Mesendoderm (in vitro differentiated cells): ENCODE data around the gene DEAF1.
A peak's percentile ranks its signal among the peaks of the same experiment; 100 is the strongest.

Experiments
- DNase-seq: peaks from one replicate; pipeline ENCODE4 v3.0.0; 2013
- H2AK5ac ChIP-seq: 2 replicates; pipeline ENCODE4 v1.6.1; 2013; ENCODE audit warnings: low read length, inconsistent platforms
- H2BK120ac ChIP-seq: 2 replicates; pipeline ENCODE4 v1.6.1; 2013; ENCODE audit warnings: low read depth, mild to moderate bottlenecking, low read length, moderate library complexity, mixed read lengths
- H2BK15ac ChIP-seq: replicated peaks from 2 replicates; pipeline ENCODE4 v1.6.1; 2013; ENCODE audit warnings: low read depth, mild to moderate bottlenecking, moderate library complexity
- H2BK5ac ChIP-seq: 2 replicates; pipeline ENCODE4 v1.6.1; 2013; ENCODE audit warnings: low read length, inconsistent platforms
- H3K18ac ChIP-seq: 2 replicates; pipeline ENCODE4 v1.6.1; 2013; ENCODE audit warnings: mild to moderate bottlenecking, low read length, mixed read lengths
- H3K23ac ChIP-seq: one replicate; pipeline ENCODE4 v1.6.1; 2013; ENCODE audit warnings: low read length
- H3K27ac ChIP-seq: 2 replicates; pipeline ENCODE4 v1.5.1; 2013; ENCODE audit warnings: low read depth, mild to moderate bottlenecking, inconsistent platforms, low read length, moderate library complexity
- H3K27me3 ChIP-seq: 2 replicates; pipeline ENCODE4 v1.6.1; 2013; ENCODE audit warnings: low read length, control low read depth, mild to moderate bottlenecking, inconsistent platforms; ENCODE audit not compliant: insufficient read depth, poor library complexity
- H3K36me3 ChIP-seq: 2 replicates; pipeline ENCODE4 v1.6.1; 2013; ENCODE audit warnings: low read length, inconsistent platforms; ENCODE audit not compliant: control insufficient read depth, insufficient read depth
- H3K4ac ChIP-seq: one replicate; pipeline ENCODE4 v1.6.1; 2013; ENCODE audit warnings: low read depth, mild to moderate bottlenecking, low read length, moderate library complexity
- H3K4me1 ChIP-seq: 2 replicates; pipeline ENCODE4 v1.6.1; 2013; ENCODE audit warnings: low read depth, low read length, inconsistent platforms; ENCODE audit not compliant: control insufficient read depth
- H3K4me2 ChIP-seq: 2 replicates; pipeline ENCODE4 v1.6.1; 2013; ENCODE audit warnings: low read length
- H3K4me3 ChIP-seq: 2 replicates; pipeline ENCODE4 v1.5.1; 2013; ENCODE audit warnings: mild to moderate bottlenecking, low read length
- H3K56ac ChIP-seq: one replicate; pipeline ENCODE4 v1.6.1; 2013; ENCODE audit warnings: low read length
- H3K79me1 ChIP-seq: 2 replicates; pipeline ENCODE4 v1.6.1; 2013; ENCODE audit warnings: low read length, inconsistent platforms
- H3K79me2 ChIP-seq: 2 replicates; pipeline ENCODE4 v1.6.1; 2013; ENCODE audit warnings: mild to moderate bottlenecking, low read length; ENCODE audit not compliant: control insufficient read depth, insufficient read depth
- H3K9ac ChIP-seq: 2 replicates; pipeline ENCODE4 v1.6.1; 2013; ENCODE audit warnings: low read length, inconsistent platforms
- H4K5ac ChIP-seq: one replicate; pipeline ENCODE4 v1.6.1; 2013; ENCODE audit warnings: low read length
- H4K8ac ChIP-seq: one replicate; pipeline ENCODE4 v1.6.1; 2013; ENCODE audit warnings: low read depth, mild to moderate bottlenecking, control low read depth, low read length, moderate library complexity
- WGBS: extraction: QIAGEN DNeasy Blood & Tissue Kit; methylation state at CpG from one replicate; pipeline ENCODE4 v1.1.7; 2013; ENCODE audit warnings: low lambda C conversion rate, missing lambda C conversion rate; ENCODE audit not compliant: insufficient coverage; ENCODE audit errors: extremely low coverage; 5-methylcytosine and 5-hydroxymethylcytosine counted together

The DEAF1 gene

DNA sequence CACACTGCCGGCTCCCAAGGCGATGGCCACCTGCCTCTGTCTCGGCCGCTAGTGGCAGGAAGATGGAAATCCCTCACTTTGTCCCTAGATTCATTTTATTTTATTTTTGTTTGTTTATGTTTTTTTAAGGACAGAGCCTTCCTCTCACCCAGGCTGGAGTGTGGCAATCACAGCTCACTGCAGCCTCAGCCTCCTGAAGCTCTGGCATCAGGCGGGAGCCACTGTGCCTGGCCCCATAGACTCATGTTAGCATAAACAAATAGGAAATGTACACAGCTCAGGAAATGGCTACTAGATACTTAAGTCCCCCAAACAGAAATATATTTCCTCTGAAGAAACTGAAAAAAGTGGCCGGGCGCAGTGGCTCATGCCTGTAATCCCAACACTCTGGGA lies 4.1 kb upstream of the DEAF1 start:
- H3K79me1 ChIP-seq, result no peaks in the 10 kb centered on the region
- no peak overlapping the region for H3K9ac ChIP-seq
- H3K79me2 ChIP-seq, result peaks cover 2% of the 10 kb centered on the region
- no peak overlapping the region for H3K4me2 ChIP-seq
- no peaks in the 10 kb centered on the region for H3K27me3 ChIP-seq
- H3K36me3 ChIP-seq, result no peaks in the 10 kb centered on the region
- H3K4ac ChIP-seq, result no peak overlapping the region
- no peak overlapping the region for H2AK5ac ChIP-seq
- WGBS, result no CpG with 5 or more reads among the region's 7 CpGs
- DNase-seq, result no peak
- H4K8ac ChIP-seq, result no peak overlapping the region
- H3K4me3 ChIP-seq, result no peak overlapping the region
- no peaks in the 10 kb centered on the region for H3K4me1 ChIP-seq
- no peak overlapping the region for H2BK120ac ChIP-seq
- no peak overlapping the region for H2BK15ac ChIP-seq
- H3K27ac ChIP-seq, result no peak overlapping the region
- H3K18ac ChIP-seq, result no peak overlapping the region
- no peak overlapping the region for H2BK5ac ChIP-seq
- no peak overlapping the region for H4K5ac ChIP-seq
- H3K23ac ChIP-seq, result no peak overlapping the region
- H3K56ac ChIP-seq, result no peak overlapping the region

DNA sequence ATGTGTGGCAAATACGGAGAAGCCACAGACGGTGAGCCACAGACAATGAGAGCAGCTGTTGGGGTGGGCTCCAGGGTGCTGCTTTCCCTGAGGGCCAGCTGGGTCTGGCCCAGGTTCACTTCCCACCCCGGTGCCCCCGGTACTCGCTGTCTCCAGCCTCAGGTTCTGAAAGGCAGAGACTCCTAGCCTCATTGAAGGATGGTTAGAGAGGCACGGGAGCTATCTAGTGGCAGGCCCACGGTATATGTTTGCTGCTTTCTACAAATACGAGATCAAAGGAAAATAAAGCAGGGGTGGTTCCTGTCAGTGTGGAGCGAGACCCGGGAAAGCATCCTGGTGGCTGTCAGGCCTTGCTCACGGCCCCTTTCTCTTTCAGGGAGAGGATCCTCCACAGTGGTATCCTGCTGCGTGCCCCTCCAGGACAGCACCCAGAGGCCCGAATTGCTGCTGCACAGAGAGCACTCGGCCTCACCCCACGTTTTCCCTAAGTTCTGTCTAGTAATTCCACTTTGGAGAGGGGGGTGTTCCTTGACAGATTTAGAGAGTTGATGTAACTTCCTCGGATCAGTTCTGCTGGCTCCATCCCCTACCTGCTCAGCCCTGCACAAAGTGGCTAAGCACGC lies 3.6 kb upstream of the DEAF1 start:
- H3K56ac ChIP-seq, result no peak overlapping the region
- no peak overlapping the region for H3K27ac ChIP-seq
- no peaks in the 10 kb centered on the region for H3K36me3 ChIP-seq
- H3K79me1 ChIP-seq, result no peaks in the 10 kb centered on the region
- peaks cover 6% of the 10 kb centered on the region for H3K79me2 ChIP-seq
- H4K5ac ChIP-seq, result no peak overlapping the region
- H2BK15ac ChIP-seq, result no peak overlapping the region
- no peak overlapping the region for H3K4ac ChIP-seq
- H2BK120ac ChIP-seq, result no peak overlapping the region
- no peak overlapping the region for H3K4me3 ChIP-seq
- H3K23ac ChIP-seq, result no peak overlapping the region
- H3K4me1 ChIP-seq, result no peaks in the 10 kb centered on the region
- no peaks in the 10 kb centered on the region for H3K27me3 ChIP-seq
- H2BK5ac ChIP-seq, result no peak overlapping the region
- no peak overlapping the region for H3K4me2 ChIP-seq
- no peak overlapping the region for H4K8ac ChIP-seq
- no CpG with 5 or more reads among the region's 17 CpGs for WGBS
- DNase-seq, result no peak
- H3K9ac ChIP-seq, result no peak overlapping the region
- no peak overlapping the region for H2AK5ac ChIP-seq
- H3K18ac ChIP-seq, result no peak overlapping the region

GRCh38 chr11:697811-698311 lies 2.8 kb upstream of the DEAF1 start:
- H4K8ac ChIP-seq, result no peak overlapping the region
- no peak overlapping the region for H2BK15ac ChIP-seq
- H3K27ac ChIP-seq, result no peak overlapping the region
- H3K4me1 ChIP-seq, result no peaks in the 10 kb centered on the region
- no peak overlapping the region for H2BK120ac ChIP-seq
- H3K79me2 ChIP-seq, result peaks cover 12% of the 10 kb centered on the region
- H4K5ac ChIP-seq, result no peak overlapping the region
- peak overlapping the region; percentile 33 for H3K9ac ChIP-seq
- H3K56ac ChIP-seq, result peak overlapping the region; percentile 63
- no peaks in the 10 kb centered on the region for H3K27me3 ChIP-seq
- peak overlapping the region; percentile 15 for H3K23ac ChIP-seq
- no peak overlapping the region for H3K18ac ChIP-seq
- no peaks in the 10 kb centered on the region for H3K36me3 ChIP-seq
- no peak for DNase-seq
- no peak overlapping the region for H2BK5ac ChIP-seq
- H3K4me2 ChIP-seq, result no peak overlapping the region
- no peak overlapping the region for H3K4me3 ChIP-seq
- WGBS, result no CpG with 5 or more reads among the region's 11 CpGs
- H2AK5ac ChIP-seq, result no peak overlapping the region
- H3K4ac ChIP-seq, result no peak overlapping the region
- H3K79me1 ChIP-seq, result peaks cover 5% of the 10 kb centered on the region

DNA sequence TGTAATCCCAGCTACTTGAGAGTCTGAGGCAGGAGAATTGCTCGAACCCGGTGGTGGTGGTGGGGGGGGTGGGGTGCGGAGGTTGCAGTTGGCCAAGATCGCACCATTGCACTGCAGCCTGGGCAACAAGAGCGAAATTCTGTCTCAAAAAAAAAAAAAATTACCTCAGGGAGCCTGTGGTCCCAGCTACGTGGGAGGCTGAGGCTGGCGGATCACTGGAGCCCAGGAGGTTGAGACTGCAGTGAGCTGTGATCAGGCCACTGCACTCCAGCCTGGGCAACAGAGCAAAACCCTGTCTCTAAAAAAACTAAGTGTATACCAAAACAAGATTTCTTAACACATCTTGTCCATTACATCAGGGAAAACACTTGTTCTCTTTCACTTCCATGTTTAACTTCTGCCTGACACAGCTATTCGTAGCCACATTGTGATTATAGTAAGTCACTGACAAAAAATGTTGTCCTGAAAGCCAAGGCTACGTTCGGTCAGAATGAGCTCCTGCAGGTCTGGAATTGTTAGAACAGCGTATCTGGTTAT lies 2.0 kb upstream of the DEAF1 start:
- no peak overlapping the region for H3K27ac ChIP-seq
- H3K4me3 ChIP-seq, result no peak overlapping the region
- H3K56ac ChIP-seq, result no peak overlapping the region
- H3K18ac ChIP-seq, result no peak overlapping the region
- no peak overlapping the region for H3K9ac ChIP-seq
- H3K4me1 ChIP-seq, result no peaks in the 10 kb centered on the region
- no peak overlapping the region for H2BK15ac ChIP-seq
- no peak overlapping the region for H4K5ac ChIP-seq
- H2BK5ac ChIP-seq, result no peak overlapping the region
- H3K23ac ChIP-seq, result no peak overlapping the region
- no peak overlapping the region for H3K4ac ChIP-seq
- no peak for DNase-seq
- WGBS, result no CpG with 5 or more reads among the region's 11 CpGs
- peaks cover 18% of the 10 kb centered on the region for H3K79me2 ChIP-seq
- H2AK5ac ChIP-seq, result no peak overlapping the region
- H2BK120ac ChIP-seq, result no peak overlapping the region
- no peak overlapping the region for H3K4me2 ChIP-seq
- no peaks in the 10 kb centered on the region for H3K36me3 ChIP-seq
- peaks cover 7% of the 10 kb centered on the region for H3K79me1 ChIP-seq
- H4K8ac ChIP-seq, result no peak overlapping the region
- no peaks in the 10 kb centered on the region for H3K27me3 ChIP-seq

DNA sequence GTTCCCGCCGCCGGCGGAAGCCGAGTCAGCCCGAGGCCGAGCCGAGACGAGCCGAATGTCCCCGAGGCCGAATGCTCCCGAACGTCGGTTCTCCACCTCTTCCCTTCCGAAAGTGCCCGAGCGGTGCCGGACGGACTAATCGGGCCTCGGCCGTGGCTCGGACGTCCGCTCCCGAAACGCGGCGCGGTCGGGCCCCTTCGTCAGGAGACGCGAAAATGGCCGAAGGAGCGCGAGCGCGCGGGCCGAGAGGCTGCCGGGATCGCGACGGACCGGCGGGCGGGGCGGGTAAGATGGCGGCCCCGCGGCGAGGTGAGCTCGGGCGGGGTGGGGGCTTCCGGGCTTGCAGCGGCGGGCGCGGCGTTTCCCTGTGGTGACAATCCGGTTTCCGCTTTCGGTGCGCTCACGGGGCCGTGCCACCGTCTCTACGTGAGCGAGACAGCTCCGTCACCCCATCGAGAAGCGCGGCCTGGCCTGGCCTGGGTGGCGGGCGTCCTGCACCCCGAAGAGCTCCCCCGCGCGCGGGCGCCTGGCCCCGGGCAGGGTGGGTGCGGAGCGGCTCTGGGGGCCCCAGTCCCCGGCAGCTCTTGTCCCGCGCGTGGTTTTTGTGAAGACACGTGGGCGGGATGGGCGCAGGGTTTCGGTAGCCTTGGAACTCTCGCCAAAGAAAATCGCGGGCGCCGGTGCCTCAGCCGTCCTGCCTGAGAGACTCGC lies 671 bp upstream of the DEAF1 start, which contains the start of gene TMEM80:
Gene TMEM80, plus strand, starts transcription at position 279 of the 711 bp plus-strand sequence. Its CDS starts 12 bp downstream, at position 291.
- Histone ChIP-seq H2AK5ac (no peak within 1 kb of the TSS), H3K4me1 (no peaks in the 10 kb centered on the region), H3K36me3 (no peaks in the 10 kb centered on the region), H3K18ac (peak within 1 kb of the TSS; percentile 95), H3K4ac (peak within 1 kb of the TSS; percentile 99), H3K27me3 (no peaks in the 10 kb centered on the region), H3K79me2 (peaks cover 24% of the 10 kb centered on the region), H3K27ac (peak within 1 kb of the TSS; percentile 100), H4K8ac (no peak within 1 kb of the TSS), H3K23ac (peak within 1 kb of the TSS; percentile 48), H2BK5ac (peak within 1 kb of the TSS; percentile 97), H3K56ac (peak within 1 kb of the TSS; percentile 98), H2BK15ac (no peak within 1 kb of the TSS), H2BK120ac (peak within 1 kb of the TSS; percentile 40), H4K5ac (no peak within 1 kb of the TSS), H3K9ac (peak within 1 kb of the TSS; percentile 98), H3K4me3 (peak within 1 kb of the TSS; percentile 74), H3K4me2 (peak within 1 kb of the TSS; percentile 71), H3K79me1 (peaks cover 11% of the 10 kb centered on the region)
- DNase-seq, result peak; percentile 99
- no CpG with 5 or more reads among the region's 101 CpGs for WGBS
